ENCODE data around the gene EGR4.
A peak's percentile ranks its signal among the peaks of the same experiment; 100 is the strongest.

Gene EGR4

DNA sequence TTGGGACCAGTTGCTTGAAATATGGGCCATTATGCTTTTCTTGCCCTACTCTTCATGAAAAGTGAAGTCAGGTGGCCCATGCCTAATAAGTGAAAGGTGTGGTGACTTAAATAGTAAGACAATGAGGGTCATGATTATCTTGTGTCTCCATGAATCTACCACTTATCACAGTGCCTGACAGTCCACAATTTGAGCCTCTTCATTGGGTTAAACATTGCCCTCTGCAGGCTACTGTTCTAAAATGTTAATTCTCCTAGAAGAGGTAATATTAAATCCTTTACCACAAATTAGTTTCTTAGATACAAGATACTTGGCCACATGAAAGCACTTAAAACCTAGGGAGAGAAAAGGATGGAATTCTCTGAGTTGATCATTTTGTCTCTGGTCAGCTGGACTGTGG is 4.0 kb downstream of the EGR4 start:
- DNase-seq = no peak

DNA sequence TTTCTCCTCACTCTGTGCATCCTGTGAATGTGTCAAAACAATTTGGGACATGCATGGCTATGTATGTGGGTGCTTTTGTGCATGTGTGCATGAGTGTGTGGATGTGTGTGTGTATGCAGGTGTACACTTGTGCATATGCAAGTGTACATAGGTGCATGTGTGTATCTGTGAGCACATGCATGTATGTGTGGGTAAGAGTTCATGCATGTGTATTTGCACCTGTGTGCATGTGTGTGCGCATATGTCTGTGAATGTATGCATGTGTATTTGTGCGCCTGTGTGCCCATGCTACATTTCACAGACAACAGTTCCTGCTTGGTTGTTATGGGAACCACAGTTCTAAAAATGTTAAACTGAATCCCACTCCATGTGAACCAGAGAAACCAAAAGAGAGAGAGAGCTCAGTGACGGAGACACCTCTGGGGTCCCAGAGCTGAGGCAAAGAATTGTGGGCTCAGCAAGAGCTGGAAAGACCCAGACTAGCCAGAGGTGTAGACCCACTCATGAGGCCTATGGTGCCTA is 7.2 kb downstream of the EGR4 start:
- DNase-seq = no peak

DNA sequence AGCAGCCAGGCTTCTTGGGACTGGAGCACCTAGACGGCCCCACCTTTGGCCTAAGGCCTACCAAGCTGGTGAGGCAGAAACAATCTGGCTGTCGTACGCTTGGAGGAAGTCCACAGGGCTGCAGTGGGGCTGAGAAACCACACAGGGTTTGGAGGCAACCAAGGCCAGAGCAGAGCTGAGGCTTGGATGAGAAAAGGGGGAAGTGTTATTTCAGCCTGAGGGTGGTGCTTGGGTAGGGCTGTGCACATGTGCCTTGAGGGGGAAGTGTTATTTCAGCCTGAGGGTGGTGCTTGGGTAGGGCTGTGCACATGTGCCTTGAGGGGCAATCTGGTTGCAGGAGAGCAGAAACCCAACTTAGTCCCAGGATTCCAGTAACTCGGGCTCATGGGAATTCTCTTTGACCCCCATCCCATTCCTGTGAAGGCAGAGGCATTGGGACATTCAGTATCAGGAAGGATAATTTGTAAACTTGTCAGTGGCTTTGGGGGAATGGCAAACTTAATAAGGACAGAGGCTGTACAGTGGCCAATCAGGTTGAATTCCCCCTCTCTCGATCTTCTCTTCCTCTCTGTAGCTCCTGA is 8.1 kb downstream of the EGR4 start:
- DNase-seq = peak; percentile 13

DNA sequence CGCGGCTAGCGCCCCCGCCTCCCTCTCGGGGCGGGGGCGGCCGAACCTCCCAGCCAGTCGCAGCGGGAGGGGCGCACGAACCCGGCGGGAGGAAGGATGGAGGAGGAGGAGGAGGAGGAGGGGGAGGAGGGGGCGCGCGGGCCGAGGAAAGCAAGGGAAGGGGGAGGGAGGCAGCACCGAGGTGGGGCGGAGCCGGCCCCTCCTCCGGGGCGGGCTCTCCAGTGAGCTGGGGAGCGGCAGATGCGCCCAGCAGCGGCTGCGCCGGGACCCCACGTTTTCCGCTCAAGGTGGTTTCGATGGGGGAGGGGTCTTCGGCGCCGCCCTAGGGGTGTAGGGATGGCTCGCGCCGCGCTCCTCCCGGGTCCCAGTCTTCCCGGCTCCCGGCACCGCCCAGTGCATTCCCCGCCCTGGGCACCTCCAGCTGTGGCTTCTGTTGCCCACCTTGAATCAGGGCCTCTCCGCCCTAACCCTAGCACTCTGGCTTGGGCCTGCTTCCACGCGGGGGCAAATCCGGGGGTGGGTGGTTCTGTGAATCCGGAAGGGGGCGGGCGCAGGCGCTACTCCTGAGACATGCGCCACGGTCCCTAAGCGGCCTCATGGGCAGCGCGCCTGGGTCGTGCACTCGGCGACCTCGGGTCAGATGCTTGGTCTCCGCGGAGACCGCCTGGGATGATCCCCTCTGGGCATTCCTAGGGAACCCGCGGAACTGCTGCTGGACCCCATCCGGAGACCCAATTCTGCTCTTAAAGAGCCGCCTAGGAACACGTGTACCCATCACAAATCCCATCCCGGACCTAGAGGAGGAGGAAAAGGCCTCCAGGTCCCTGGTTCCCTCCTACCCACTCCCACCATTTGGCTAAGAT is 8.8 kb downstream of the EGR4 start, which contains the start of gene FBXO41:
Gene FBXO41, minus strand, starts transcription at position 183 of the 863 bp plus-strand sequence. CDS start 14,848 bp downstream, outside the sequence.
- DNase-seq = peak; percentile 83

DNA sequence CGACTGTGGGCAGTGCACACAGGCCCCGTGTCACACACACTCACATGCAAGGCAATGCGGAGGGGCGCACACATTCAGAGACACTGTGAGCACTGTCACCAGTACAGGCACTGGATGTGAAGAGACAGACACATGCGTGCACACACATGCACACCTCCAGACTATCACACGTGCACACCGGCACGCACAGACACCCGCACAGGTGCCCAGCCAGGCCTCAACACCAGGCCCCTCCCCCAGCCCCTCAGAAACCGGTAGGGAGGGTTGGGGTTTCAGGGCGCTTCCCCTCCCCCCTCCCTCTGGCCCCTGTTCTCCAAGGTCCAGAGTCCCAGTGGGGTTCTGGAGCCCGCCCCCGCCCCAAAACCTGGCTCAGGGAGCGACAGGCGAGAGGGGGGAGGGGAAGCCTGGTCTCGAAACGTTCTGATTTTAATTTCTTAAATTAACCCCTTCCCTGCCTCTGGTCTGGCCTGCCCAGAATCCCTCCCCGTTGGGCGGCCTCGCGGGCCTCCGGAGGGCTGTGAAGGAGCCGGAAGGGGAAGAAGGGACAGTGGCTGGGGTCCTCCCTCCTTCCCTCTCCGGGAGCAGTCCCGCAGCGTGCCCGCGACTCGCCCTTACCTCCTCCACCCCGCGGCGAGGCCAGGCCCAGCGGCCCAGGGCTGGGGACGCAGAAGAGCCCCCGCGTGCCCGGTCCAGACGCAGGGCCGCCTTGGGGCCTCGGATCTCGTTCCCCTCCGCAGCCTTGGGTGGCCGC is 9.6 kb downstream of the EGR4 start:
- DNase-seq = peak; percentile 19

DNA sequence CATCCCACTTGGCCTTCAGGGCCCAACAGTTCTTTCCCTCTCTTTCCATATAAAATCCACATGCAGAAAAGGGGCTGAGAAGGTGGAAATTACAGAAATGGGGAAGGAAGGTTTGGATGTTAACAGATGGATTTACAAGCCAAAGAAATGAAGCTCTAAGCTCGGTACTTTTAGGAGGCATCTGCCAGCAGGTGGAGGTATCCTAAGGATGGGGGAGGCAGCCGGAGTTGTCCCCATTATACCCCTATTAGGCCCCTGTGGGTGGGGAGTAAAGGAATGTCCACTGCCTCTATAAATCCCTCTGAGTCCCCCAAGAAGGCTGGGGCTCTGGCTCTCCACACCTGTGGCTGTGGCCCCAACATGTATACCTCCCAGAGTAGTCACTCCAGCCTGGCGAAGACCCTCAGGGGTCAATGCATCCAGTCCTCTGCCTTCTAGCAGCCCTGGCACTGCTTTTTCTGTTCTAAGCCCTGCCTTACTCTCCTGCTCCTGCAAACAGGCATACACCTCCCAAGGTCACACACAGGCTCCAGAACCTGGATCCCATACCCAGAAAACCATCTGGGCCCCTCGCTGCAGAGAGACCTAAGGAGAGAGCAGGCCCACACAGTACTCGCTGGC is 10.3 kb downstream of the EGR4 start:
- no peak for DNase-seq

DNA sequence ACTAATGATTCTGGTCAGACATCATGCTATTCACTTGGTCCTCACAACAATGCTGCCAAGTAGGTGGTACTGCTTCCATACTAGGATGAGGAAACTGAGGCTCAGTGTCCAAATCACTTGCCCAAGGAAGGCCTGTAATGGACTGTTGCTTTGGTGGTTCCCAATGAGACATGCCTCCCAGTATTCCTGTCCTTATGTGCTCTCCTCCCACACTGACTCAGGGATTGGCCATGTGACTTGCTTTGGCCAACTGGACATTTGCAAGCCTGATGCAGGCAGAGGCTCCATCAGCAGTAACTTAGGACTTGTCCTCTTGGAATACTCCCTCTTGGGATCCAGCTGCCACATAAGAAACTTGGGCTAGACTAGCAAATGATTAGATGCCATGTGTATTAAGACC is 12.1 kb downstream of the EGR4 start:
- DNase-seq = no peak

DNA sequence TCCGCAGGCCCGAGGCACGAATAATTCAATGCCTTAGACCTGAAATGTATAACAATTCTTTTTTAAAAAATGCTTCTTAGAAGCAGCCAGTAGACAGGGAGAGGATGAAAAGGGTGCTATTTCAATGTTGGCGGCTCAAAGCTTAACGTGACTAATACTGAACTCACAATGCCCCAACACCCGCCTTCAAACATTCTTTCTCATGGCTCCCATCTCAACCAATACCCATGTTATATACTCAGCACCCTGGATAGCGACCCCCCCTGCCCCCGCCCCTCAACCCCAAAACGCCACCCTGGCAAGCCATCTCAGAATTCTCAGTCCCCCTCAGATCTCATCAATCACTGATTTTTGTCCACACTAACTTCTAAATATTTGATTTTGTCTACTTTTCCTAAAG is 13.5 kb downstream of the EGR4 start:
- no peak for DNase-seq

DNA sequence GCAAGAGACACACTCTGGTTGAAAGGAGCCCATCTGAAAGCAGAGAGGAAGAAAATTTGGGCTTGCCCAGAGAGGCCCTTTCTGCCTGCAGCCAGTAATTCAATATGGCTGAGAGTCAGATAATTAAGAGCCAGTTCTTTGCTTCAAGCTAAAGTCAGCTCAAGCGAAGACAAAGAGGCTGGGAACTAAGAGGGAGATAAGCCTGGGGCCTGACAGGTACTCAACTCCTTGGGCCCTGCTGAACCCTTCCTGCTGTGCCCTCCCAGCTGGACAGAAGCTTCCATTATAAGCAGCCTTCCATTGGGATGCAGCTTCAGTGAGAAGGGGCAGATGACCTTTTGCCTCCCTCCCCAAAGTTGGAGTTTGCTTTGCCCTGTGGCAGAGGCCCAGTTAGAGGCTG is 21.1 kb downstream of the EGR4 start:
- no peak for DNase-seq

DNA sequence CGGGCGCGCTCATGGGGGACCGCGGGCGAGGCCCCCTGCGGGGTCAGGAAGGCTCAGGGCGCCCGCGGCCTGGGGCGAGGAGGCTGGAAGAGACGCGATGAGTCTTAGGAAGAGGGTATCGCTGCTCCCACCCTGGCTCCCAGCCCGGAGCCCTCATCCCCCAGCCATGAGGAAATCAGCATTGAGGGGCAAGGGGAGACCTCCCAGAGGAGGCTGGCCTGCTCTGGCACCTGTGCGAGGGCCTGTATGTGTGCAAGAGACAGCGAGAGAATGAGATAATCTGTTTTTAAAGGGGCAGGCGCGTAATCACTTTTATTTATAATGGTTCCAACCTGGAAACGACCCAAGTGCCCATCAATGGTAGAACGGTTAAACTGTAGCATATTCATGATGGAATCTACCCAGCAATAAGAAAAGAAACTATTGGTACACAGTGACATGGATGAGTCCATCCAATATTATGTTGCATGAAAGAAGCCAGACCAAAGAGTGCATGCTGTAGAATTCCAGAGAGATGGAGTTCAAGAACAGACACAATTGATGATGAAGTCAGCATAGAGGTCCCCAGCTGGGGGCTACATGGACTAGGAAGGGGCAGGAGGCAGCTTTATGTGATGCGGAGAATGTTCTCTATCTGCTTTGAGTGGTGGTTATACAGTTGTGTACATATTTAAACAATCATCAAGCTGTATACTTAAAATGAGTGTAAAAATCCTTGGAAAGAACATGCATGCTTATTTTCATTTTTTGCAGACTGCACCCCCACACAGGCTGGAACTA is 23.5 kb downstream of the EGR4 start:
- no peak for DNase-seq

DNA sequence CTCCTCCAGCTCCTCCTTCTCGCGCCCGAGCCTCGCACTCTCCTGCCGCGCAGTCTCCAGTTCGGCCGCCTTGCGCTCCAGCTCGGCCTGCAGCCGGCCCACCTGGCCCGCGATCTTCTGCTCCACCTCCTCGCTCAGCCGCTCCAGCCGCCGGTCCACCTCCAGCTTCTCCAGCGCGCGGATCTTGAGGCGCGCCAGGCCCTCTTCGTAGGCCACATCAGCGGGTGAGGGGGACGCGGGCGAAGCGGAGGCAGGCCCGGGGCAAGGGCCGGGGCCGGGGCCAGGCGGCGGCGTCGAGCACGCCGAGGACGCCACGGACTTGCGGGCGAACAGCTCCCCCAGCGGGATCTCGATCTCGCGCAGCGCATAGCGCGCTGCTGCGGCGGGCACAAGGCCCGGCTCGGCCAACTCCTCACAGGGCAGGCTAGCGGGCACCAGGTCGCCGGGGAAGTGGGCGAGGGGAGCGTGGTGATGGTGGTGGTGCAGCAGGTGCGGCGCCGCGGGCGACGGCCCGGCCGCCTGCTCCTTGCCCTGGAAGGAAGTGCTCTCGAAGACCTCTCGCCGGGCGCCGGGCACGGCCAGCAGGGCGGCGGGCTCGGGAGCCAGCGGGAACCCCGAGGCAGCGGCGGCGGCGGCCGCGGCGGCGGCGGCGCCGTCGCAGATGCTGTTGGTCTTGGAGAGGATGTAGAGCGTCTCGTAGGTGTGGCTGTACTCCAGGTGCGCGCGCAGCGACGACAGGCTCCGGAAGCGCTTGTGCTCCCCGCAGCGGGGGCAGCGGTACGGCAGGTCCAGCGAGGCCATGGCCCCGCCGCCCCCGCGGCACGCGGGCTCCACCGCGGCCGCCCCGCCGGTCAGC is 24.3 kb downstream of the EGR4 start:
- DNase-seq = peak; percentile 87

DNA sequence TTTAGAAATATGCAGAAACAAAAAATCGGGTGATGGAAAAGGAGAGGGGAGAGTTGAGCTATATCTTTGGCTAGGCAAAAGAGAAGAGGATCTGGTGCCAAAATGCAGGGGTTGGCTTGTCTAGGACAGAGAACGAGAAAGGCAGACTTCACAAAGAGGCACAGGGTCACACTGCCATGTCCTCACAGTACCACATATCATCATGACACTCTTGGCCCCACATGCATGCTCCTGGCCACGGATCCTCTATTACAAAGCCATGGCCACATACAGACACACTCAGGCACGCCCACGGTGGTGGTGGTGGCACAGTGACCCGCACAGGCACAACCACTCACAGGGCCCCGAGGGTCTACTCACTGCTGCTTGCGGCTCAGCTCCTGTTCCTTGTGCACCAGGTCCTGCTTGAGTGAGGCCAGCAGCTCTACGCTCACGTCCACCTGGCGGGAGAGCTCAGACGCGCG is 24.9 kb downstream of the EGR4 start:
- no peak for DNase-seq

DNA sequence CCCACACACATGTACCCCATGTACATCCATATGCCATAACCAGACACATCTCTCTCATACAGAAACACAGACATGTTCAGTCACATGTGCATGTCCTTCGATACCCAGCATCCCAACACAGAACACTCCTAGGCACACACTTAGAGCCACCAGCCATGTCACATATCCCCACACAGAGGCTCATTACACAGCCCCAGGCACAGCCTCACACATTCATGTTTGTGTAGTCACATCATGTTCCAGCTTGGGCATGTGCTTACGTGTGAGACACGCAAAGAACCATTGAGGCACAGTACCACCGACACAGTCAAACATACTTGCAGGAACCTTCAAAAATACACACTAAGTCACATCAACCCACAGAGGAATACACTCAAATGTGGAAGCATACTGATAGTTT is 26.3 kb downstream of the EGR4 start:
- DNase-seq = no peak

DNA sequence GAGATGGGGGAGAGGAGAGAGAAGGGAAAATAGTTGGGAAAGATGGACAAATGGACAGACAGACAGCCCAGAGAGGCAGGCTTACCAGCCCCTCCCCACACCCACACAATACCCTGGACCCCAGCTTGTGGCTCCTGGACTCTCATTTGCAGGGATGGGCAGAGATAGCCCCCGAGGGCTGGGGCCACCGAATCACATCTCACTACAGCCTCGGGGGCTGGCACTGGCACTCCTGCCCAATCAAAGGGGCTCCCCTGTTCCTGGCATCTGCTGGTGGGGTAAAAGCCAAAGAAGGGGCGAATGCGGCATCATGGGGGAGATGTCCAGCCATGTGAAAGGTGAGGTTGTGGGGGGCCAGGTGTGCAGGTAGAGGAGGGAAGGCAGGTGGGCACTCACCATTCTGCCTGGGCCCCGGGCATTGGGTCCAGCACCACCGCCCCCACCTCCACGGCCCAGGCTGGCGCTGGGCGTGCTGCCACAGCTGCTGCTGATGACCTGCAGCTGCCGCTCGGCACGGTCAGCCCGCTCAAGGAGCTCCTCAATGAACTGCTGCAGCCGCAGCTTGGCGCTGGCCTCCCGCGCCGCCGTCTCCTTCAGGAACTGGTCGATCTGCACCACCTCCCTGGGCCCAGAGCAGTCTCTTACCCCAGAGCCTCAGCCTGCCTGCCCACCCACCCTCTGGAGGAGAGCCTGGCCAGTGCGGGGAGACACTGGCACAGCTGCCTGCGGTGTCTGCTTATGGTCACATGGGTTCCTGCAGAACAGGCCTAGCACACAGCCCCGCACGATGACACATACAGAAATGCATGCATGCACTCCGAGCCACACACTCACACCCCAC is 27.1 kb downstream of the EGR4 start:
- no peak for DNase-seq

DNA sequence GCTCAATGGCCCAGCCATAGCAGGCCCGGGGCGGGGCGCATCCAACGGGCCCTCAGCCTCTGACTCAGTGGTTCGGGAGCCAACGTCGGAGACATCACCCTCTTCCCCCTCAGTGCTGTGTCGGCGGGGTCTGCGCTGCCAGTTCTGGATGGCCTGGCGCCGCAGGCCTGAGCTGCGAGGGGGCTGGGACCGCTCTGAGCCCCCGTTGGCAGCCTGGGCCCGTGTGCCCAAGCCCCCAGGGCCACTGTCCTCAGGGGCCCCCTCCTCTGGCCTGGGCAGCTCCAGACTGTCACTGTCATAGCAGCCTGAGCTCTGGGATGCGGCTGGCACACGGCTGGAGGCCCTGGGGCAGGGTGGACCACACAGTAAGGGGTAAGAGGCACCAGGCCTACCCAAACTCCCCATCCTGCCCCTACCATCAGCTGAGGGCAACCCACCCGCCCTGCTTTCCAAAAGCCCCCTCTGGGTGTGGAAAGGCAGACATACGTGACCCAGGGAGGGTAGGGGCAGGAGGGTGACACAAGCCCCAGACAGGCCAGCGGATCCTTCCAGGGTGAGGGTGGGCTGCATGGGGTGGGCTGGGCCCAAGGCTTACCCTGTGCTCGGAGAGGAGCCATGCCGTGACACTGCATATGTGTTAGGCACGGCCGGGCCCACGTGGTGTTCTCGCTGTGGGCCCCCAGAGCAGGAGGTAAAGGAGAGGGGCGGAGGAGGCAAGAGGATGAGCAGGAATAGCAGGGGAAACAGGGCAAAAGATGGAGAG is 27.9 kb downstream of the EGR4 start:
- no peak for DNase-seq

DNA sequence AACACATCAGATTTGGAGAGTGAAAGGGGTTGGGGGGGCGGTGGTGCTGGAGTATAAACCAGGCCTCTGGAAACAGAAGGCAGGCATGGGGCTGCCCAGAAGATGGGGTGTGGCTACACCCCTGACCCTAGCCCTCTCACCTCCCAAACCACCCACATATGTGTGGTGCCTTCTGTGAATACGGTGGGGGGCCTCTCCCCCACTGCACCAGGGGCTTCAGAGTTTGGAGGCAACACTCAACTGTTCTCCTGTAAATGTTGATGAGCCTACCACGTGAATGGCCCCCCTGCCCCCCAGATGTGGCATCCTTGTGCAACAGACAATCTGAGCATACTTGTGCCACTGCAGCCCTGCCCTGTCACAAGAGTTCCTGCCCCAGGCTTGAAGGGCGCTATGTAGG is 28.6 kb downstream of the EGR4 start:
- no peak for DNase-seq

DNA sequence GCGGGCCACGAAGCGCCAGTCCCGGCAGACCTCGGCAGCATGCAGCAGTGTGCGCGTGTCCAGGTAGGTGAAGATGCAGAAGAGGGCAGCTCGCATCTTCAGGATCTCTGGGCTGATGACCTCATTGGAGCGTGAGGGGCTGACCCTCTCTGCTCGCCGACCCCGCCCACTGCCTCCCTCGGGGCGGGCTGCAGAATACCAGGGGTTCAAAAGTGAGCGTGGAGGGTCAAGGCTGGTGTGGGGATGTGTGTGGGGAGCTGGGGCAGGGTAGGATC is 29.1 kb downstream of the EGR4 start:
- no peak for DNase-seq

DNA sequence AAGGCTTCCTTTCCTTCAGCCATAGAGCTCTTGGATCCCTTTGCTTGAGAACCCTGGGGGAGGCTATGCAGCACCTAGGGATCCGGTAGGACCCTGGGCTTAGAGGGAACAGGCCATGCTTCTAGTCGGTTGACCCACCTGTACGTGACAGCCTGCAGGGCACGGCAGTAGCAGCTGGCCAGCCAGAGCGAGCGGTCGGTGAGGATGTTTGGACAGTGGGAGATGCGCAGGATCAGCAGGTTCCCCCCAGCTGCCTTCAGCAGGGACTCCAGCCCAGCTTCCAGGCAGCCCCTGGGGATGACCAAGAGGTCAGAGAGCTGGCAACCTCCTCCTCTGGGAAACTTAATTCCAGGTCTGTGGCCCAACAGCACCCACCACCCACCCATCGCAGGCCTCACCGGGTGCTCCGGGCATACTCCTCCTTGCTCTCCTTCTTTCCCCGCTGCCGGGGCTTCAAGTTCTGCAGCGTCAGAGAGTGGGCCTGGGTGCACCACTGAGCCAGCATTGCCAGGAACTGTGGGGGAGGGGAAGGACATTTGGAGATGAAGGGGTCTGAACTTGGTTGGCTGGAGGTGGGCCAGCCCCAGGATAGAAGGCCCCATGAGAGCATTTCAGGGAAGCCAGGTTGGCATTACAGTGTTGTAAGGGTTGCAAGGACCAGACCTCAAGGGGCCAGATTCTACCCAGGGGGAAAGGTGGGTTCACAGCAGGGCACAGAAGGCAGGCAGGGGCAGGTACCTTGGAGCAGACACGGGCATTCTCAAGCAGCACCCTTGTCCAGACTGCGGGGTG is 29.6 kb downstream of the EGR4 start:
- no peak for DNase-seq
